CD4-positive, alpha-beta T cell (primary cell): Measurements from ENCODE around the gene AMPH. TPM values are rescaled to one million over a fixed set of nuclear protein-coding genes. Genes with fewer than 3 reads are reported as not detected.
A peak's percentile ranks its signal among the peaks of the same experiment; 100 is the strongest.
"Not testable (repeated sequence)": the region's sequence is repeated elsewhere in the genome, so short reads cannot be mapped to it uniquely, and the experiment has no call there.

Experiments
- ATAC-seq: fragments of 200-7000 bp; cut with Tn5 transposase; one replicate; pipeline ENCODE4 v1.10.0; 2022; ENCODE audit warnings: mild to moderate bottlenecking; ENCODE audit not compliant: poor library complexity
- CTCF ChIA-PET: fragments of 350-600 bp; sonication (Branson Sonifier 250); formaldehyde crosslinking; loops from one replicate; lab custom pipeline; 2021; ENCODE audit warnings: antibody characterized with exemption, inconsistent platforms; lab: Charles Lee
- POLR2A ChIA-PET: fragments of 350-600 bp; sonication (Branson Sonifier 250); formaldehyde crosslinking; loops from one replicate; lab custom pipeline; 2021; ENCODE audit warnings: antibody characterized with exemption, inconsistent platforms; lab: Charles Lee
- DNase-seq, 14 experiments: peaks; one replicate each; pipeline ENCODE4 v3.0.0-alpha.2; 2013 to 2020; ENCODE audit warnings: mixed read lengths in 2 of 14
- H3K27ac ChIP-seq, 2 donors: one replicate each; pipeline versions ENCODE4 v1.5.1 to v1.7.0; 2013; ENCODE audit warnings: low read length in 2 of 2, low read depth in 1 of 2, mild to moderate bottlenecking in 1 of 2
- H3K27me3 ChIP-seq, 2 experiments: 1 replicate in 1 of 2; 2 replicates in 1 of 2; pipeline versions ENCODE4 v1.6.1 to v1.7.0; 2013; ENCODE audit warnings: low read length in 2 of 2, control low read depth in 1 of 2, mild to moderate bottlenecking in 1 of 2, moderate library complexity in 1 of 2; ENCODE audit not compliant: insufficient read depth in 2 of 2, control insufficient read depth in 1 of 2
- H3K36me3 ChIP-seq: one replicate; pipeline ENCODE4 v1.6.1; 2013; ENCODE audit warnings: low read length, control low read depth; ENCODE audit not compliant: insufficient read depth
- H3K4me1 ChIP-seq: one replicate; pipeline ENCODE4 v1.6.1; 2013; ENCODE audit warnings: low read length, control low read depth; ENCODE audit not compliant: insufficient read depth
- H3K4me3 ChIP-seq: one replicate; pipeline ENCODE4 v1.5.1; 2013; ENCODE audit warnings: mild to moderate bottlenecking, low read length, moderate library complexity
- H3K9me3 ChIP-seq, 2 experiments: 1 replicate in 1 of 2; 2 replicates in 1 of 2; pipeline versions ENCODE4 v1.6.1 to v1.7.0; 2013; ENCODE audit warnings: low read length in 2 of 2, mild to moderate bottlenecking in 2 of 2, control low read depth in 1 of 2, moderate library complexity in 1 of 2; ENCODE audit not compliant: control insufficient read depth in 1 of 2, insufficient read depth in 1 of 2
- H3K27ac Mint-ChIP-seq: one replicate; pipeline ENCODE4 v1.8.0; 2020; ENCODE audit warnings: mixed read lengths
- H3K27me3 Mint-ChIP-seq: one replicate; pipeline ENCODE4 v1.8.0; 2021; ENCODE audit warnings: mixed read lengths
- H3K36me3 Mint-ChIP-seq: one replicate; pipeline ENCODE4 v1.8.0; 2021; ENCODE audit warnings: low read depth, mixed read lengths
- H3K4me1 Mint-ChIP-seq: one replicate; pipeline ENCODE4 v1.8.0; 2021; ENCODE audit warnings: low read depth, mixed read lengths
- H3K4me3 Mint-ChIP-seq: one replicate; pipeline ENCODE4 v1.8.0; 2020; ENCODE audit warnings: mild to moderate bottlenecking, mixed read lengths
- H3K9me3 Mint-ChIP-seq: one replicate; pipeline ENCODE4 v1.8.0; 2020; ENCODE audit warnings: mixed read lengths
- intact Hi-C, 2 experiments: fragments of 100-400 bp; cut with DNase I in 1 of 2; cut with micrococcal nuclease in 1 of 2; formaldehyde crosslinking; loops; one replicate each; pipeline versions ENCODE4 v1.15.1 to v1.9.0; 2023 to 2025; cut with DNase I, micrococcal nuclease
- total RNA-seq, 174 experiments: library from RNA in 2 of 174; stranded (reverse) in 2 of 174; gene quantifications; one replicate each; pipeline ENCODE4 v1.2.3 and lab custom pipeline; 2021 to 2026
- TF ChIP-seq, protein P1 (sequence below): fragments of 200-600 bp; IDR thresholded peaks from one replicate; pipeline ENCODE4 v1.8.0; 2022; ENCODE audit warnings: antibody characterized with exemption, mild to moderate bottlenecking

AMPH gene
- total RNA-seq, 2 experiments from 2014 or later = not detected

DNA sequence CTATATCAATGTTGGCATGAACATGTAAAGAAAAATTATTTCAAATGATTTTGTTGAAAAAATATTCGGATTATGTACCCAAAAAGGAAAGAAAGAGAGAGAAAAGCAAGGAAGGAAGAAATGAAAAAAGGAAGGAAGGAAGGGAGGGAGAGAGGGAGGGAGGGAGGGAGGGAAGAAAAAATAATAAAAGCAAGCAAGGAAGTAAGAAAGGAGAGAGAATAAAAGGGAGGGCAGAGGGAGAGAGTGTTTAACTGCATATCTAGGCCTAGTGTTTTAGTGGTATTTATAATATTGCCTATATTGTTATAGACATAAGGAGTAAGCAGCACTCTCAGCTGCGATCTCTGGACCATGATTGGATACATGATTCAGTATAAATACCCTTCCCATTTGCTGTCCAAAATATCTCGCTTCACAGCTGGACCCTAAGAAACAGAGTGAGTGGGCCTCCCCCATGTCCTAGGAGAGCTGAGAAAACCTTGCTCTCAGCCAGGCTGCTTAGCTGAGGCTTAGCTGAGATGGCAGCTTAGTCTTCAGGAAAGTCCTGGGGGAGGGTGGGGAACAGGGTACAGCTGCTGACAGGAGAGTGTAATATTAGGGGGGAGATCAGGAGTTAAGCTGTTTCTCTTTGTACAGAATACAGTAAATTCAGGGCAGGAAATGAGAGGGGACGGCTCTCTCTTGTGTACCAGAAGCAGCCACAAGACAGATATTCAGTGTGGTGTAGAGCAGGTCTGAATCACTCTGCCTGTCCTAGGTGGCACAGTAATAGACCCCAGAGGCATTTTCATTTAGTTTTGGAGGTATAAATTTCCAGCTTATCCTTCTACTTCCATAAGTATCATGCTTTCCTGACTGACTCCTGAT, 291.0 kb downstream of the AMPH start:
- DNase-seq (peak in 2 of 14 experiments; percentile 34 to 46), ATAC-seq (peak; percentile 45)
- Histone ChIP-seq H3K36me3 (no peaks in the 10 kb centered on the region), H3K27me3 (no peaks in the 10 kb centered on the region), H3K4me3 (no peak overlapping the region), H3K9me3 (no peaks in the 10 kb centered on the region), H3K4me1 (peaks cover 40% of the 10 kb centered on the region), H3K27ac (no peak overlapping the region)
- Mint-ChIP-seq H3K36me3 (no peaks in the 10 kb centered on the region), H3K4me3 (peak overlapping the region; percentile 72), H3K27me3 (no peaks in the 10 kb centered on the region), H3K27ac (peak overlapping the region; percentile 82), H3K9me3 (no peaks in the 10 kb centered on the region), H3K4me1 (peaks cover 66% of the 10 kb centered on the region)
- ChIA-PET CTCF (interaction anchor here (0.8 to 5.8 kb wide), 2 partner anchors 28 to 34 kb away, joined by 3 to 40 read pairs; no protein-coding TSS in a partner anchor), POLR2A (interaction anchor here (0.8 kb wide), 1 partner anchor 28 kb away, joined by 3 read pairs; no protein-coding TSS in a partner anchor)
- intact Hi-C loops = loop anchor here in 1 of 2 experiments (5.0 kb wide), 1 partner anchor 123 kb away; no protein-coding TSS in a partner anchor
- TF ChIP-seq, protein P1, sequence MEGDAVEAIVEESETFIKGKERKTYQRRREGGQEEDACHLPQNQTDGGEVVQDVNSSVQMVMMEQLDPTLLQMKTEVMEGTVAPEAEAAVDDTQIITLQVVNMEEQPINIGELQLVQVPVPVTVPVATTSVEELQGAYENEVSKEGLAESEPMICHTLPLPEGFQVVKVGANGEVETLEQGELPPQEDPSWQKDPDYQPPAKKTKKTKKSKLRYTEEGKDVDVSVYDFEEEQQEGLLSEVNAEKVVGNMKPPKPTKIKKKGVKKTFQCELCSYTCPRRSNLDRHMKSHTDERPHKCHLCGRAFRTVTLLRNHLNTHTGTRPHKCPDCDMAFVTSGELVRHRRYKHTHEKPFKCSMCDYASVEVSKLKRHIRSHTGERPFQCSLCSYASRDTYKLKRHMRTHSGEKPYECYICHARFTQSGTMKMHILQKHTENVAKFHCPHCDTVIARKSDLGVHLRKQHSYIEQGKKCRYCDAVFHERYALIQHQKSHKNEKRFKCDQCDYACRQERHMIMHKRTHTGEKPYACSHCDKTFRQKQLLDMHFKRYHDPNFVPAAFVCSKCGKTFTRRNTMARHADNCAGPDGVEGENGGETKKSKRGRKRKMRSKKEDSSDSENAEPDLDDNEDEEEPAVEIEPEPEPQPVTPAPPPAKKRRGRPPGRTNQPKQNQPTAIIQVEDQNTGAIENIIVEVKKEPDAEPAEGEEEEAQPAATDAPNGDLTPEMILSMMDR = no peak

DNA sequence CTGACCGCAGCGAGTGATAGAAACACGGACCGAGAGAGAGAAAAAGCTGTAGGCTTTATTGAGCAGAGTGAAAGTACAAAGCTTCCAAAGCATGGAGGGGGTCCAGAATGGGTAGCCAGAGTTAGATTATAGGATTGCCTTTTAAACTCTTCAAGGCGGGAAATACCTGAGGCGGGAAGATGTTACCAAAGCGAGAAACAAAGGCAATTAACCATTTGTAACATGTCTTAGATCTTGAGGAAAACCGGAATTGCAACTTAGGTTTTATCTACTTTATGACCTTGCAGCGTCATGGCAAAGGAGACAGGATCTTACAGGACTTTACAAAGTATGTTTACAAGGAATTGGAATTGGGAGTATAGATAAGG, 295.0 kb downstream of the AMPH start:
- ATAC-seq, H3K27ac ChIP-seq, H3K27me3 ChIP-seq, H3K27me3 Mint-ChIP-seq, H3K9me3 ChIP-seq, DNase-seq, H3K9me3 Mint-ChIP-seq, H3K36me3 ChIP-seq, H3K36me3 Mint-ChIP-seq: not testable (repeated sequence)
- H3K4me1 ChIP-seq = peaks cover 33% of the 10 kb centered on the region
- peak overlapping the region; percentile 45 for H3K4me3 ChIP-seq
- H3K27ac Mint-ChIP-seq = peak overlapping the region; percentile 84
- CTCF ChIA-PET = interaction anchor here (0.7 to 3.8 kb wide), 29 partner anchors 9 to 227 kb away, joined by 3 to 34 read pairs (median 6); partner anchors contain the start of gene STARD3NL
- peak overlapping the region; percentile 78 for H3K4me3 Mint-ChIP-seq
- H3K4me1 Mint-ChIP-seq = peaks cover 44% of the 10 kb centered on the region
- POLR2A ChIA-PET = interaction anchor here (0.8 to 2.3 kb wide), 7 partner anchors 9 to 121 kb away, joined by 3 to 11 read pairs (median 4); no protein-coding TSS in a partner anchor
- intact Hi-C loops = loop anchor here in 1 of 2 experiments (5.0 kb wide), 1 partner anchor 119 kb away; no protein-coding TSS in a partner anchor

DNA sequence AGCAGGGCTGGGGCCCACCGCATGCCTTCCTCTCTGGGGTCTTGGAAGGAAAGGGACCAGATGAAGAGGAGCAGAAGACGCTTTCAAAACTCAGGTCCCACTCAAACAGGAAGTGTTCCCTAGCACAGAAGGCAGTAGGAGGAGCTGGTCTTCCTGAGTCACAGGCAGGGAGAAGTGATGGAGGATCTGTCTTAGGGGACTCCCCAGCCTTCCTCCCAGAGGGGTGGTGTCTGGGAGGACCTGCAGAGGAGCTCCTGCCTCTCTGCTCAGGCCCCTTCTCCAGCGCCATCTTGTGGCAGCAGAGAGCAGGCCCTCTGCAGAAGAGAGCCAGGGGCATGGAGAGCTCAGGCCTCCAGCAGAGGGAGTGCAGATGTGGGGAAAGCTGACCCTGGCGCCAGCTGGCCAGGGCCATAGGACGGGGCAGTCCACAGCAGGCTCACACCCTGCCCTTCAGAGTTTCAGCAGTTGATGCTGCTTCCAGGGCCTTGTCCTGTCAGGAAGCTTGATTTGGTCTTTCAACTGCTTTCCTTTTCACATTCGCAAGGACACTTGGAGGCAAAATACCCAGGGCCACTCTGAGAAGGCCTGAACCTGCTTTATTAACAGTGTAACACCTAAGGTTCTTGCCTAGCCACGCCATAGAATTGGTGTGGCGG, 295.6 kb downstream of the AMPH start:
- ChIA-PET POLR2A (interaction anchor here (0.8 to 2.3 kb wide), 8 partner anchors 10 to 120 kb away, joined by 3 to 11 read pairs (median 6); no protein-coding TSS in a partner anchor), CTCF (interaction anchor here (0.7 to 3.8 kb wide), 35 partner anchors 9 to 1968 kb away, joined by 3 to 34 read pairs (median 5); partner anchors contain the start of gene STARD3NL)
- ATAC-seq = peak; percentile 93
- no peaks in the 10 kb centered on the region for H3K9me3 ChIP-seq
- peaks cover 33% of the 10 kb centered on the region for H3K4me1 ChIP-seq
- H3K27ac ChIP-seq = no peak overlapping the region
- H3K36me3 ChIP-seq = no peaks in the 10 kb centered on the region
- peak overlapping the region; percentile 84 for H3K27ac Mint-ChIP-seq
- DNase-seq = peak; percentile 59 to 92 (median 73)
- peak overlapping the region; percentile 78 for H3K4me3 Mint-ChIP-seq
- TF ChIP-seq, protein P1 = peak; percentile 74
- H3K4me1 Mint-ChIP-seq = peaks cover 44% of the 10 kb centered on the region
- H3K9me3 Mint-ChIP-seq = no peaks in the 10 kb centered on the region
- no peaks in the 10 kb centered on the region for H3K36me3 Mint-ChIP-seq
- H3K27me3 ChIP-seq = no peaks in the 10 kb centered on the region
- no peaks in the 10 kb centered on the region for H3K27me3 Mint-ChIP-seq
- intact Hi-C loops = loop anchor here in 1 of 2 experiments (5.0 kb wide), 1 partner anchor 118 kb away; no protein-coding TSS in a partner anchor
- H3K4me3 ChIP-seq = peak overlapping the region; percentile 45
